Gastroesophageal sphincter (tissue), 4 donors: ENCODE measurements around the gene TBCK. TPM values are rescaled to one million over a fixed set of nuclear protein-coding genes. Genes with fewer than 3 reads are reported as not detected.

Experiments used
- ATAC-seq: fragments of 150-250 bp; one replicate; pipeline ENCODE4 v1.9.1; 2016; ENCODE audit warnings: mild to moderate bottlenecking, moderate library complexity
- H3K27ac ChIP-seq, 4 donors: fragments of 200-600 bp; sonication (generic) in 3 of 4; 1 replicate in 3 of 4; 2 replicates in 1 of 4; pipeline ENCODE4 v1.5.1; 2016 to 2019
- H3K27me3 ChIP-seq: fragments of 200-600 bp; sonication (generic); one replicate; pipeline ENCODE4 v1.5.1; 2019
- H3K36me3 ChIP-seq, 2 donors: fragments of 200-600 bp; sonication (generic); one replicate each; pipeline ENCODE4 v1.5.1; 2019; ENCODE audit warnings: control low read depth in 1 of 2
- H3K4me1 ChIP-seq, 3 donors: fragments of 200-600 bp; sonication (generic); 1 replicate in 2 of 3; 2 replicates in 1 of 3; pipeline ENCODE4 v1.5.1; 2016 to 2019; ENCODE audit warnings: control low read depth in 2 of 3
- H3K4me3 ChIP-seq, 2 donors: fragments of 200-600 bp; sonication (generic); one replicate each; pipeline ENCODE4 v1.5.1; 2019; ENCODE audit warnings: mild to moderate bottlenecking in 1 of 2, moderate library complexity in 1 of 2
- H3K9me3 ChIP-seq, 3 donors: fragments of 200-600 bp; sonication (generic); one replicate each; pipeline ENCODE4 v1.5.1; 2017 to 2019; ENCODE audit warnings: control low read depth in 2 of 3
- EP300 ChIP-seq: sonication (generic); formaldehyde crosslinking; IDR thresholded peaks from one replicate; pipeline ENCODE4 v1.6.1; 2017; ENCODE audit warnings: antibody characterized with exemption, mild to moderate bottlenecking
- POLR2A ChIP-seq, 2 donors: fragments of 450-650 bp; IDR thresholded peaks; one replicate each; pipeline ENCODE4 v1.6.1; 2017; ENCODE audit warnings: antibody characterized with exemption in 2 of 2, mild to moderate bottlenecking in 2 of 2, moderate library complexity in 1 of 2
- POLR2AphosphoS5 ChIP-seq: sonication (generic); formaldehyde crosslinking; IDR thresholded peaks from one replicate; pipeline ENCODE4 v1.6.1; 2017; ENCODE audit warnings: antibody characterized with exemption
- WGBS, 2 donors: methylation state at CpG; one replicate each; pipeline ENCODE4 v1.1.5; 2018; ENCODE audit warnings: low coverage in 1 of 2; 5-methylcytosine and 5-hydroxymethylcytosine counted together
- total RNA-seq, 4 donors: library from RNA; depleted of rRNA; stranded (reverse); fragments of >200 nt; gene quantifications; one replicate each; pipeline ENCODE4 v1.1.0, GENCODE V29; 2016
- TF ChIP-seq, protein P1 (sequence below), 4 experiments: fragments of 200-600 bp in 2 of 4; fragments of 450-650 bp in 2 of 4; sonication (generic) in 1 of 4; IDR thresholded peaks; one replicate each; pipeline ENCODE4 v1.5.1; 2017 to 2019; ENCODE audit warnings: antibody characterized with exemption in 4 of 4, mild to moderate bottlenecking in 2 of 4, moderate library complexity in 2 of 4

TBCK gene
- total RNA-seq, 4 donors from 2014 or later = 18.9 to 42.0 (median 20.9) TPM

DNA sequence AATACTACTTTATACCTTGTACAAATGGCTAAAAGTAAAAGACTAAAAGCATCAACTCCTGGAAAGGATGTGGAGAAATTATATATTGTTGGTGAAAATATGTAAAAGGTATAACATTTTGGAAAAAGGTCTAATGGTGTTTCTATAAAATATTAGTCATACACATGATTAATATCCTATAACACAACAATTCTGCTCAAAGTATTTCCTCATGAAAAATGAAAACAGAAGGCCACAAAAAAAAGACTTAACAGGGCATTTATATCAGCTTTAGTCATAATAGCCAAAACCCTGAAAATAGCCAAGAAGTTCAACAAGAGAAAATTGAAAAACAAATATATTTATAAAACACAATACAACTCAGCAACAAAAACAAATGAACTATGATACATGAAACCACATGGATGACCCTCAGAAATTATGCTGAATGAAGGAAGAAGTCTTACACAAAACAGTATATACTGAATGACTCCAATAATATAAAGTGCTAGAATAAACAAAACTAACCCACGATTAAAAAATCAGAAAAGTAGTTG is 38.8 kb downstream of the TBCK start:
- TF ChIP-seq, protein P1, sequence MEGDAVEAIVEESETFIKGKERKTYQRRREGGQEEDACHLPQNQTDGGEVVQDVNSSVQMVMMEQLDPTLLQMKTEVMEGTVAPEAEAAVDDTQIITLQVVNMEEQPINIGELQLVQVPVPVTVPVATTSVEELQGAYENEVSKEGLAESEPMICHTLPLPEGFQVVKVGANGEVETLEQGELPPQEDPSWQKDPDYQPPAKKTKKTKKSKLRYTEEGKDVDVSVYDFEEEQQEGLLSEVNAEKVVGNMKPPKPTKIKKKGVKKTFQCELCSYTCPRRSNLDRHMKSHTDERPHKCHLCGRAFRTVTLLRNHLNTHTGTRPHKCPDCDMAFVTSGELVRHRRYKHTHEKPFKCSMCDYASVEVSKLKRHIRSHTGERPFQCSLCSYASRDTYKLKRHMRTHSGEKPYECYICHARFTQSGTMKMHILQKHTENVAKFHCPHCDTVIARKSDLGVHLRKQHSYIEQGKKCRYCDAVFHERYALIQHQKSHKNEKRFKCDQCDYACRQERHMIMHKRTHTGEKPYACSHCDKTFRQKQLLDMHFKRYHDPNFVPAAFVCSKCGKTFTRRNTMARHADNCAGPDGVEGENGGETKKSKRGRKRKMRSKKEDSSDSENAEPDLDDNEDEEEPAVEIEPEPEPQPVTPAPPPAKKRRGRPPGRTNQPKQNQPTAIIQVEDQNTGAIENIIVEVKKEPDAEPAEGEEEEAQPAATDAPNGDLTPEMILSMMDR (IDR thresholded peaks at IDR 0.05) = no peak
- no peak for TF ChIP-seq POLR2AphosphoS5
- TF ChIP-seq POLR2A (IDR thresholded peaks at IDR 0.05) = no peak
- no peak for TF ChIP-seq EP300
- H3K36me3 ChIP-seq = peaks cover 0 to 5% of the 10 kb centered on the region in 2 donors
- no peaks in the 10 kb centered on the region for H3K27me3 ChIP-seq
- ATAC-seq = no peak
- no peaks in the 10 kb centered on the region for H3K9me3 ChIP-seq
- WGBS, 2 donors = 33 to 54% methylated on average over 1 of the region's 1 CpG
- H3K27ac ChIP-seq = no peak overlapping the region
- no peak overlapping the region for H3K4me3 ChIP-seq
- H3K4me1 ChIP-seq = no peaks in the 10 kb centered on the region

DNA sequence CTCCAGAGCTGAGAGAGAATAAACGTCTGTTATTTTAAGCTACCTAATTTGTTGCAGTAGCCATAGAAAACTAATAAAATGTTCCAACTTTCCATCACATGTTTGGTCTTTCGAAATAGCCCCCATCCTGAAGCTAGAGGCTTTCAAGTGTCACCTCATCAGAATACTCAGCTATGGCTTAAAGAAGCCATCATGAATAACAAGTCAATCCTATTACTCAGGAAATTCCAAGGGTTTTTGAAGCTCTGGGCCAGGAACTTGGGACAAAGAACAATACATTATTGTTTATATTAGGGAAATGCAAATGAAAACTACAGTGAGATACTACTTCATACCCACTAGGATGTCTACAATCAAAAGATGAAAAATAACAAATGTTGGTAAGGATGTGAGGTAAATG is 42.2 kb downstream of the TBCK start:
- H3K4me1 ChIP-seq = no peaks in the 10 kb centered on the region
- peaks cover 0 to 5% of the 10 kb centered on the region in 2 donors for H3K36me3 ChIP-seq
- H3K27ac ChIP-seq = no peak overlapping the region
- H3K9me3 ChIP-seq = no peaks in the 10 kb centered on the region
- no peak overlapping the region for H3K4me3 ChIP-seq
- TF ChIP-seq, protein P1 (IDR thresholded peaks at IDR 0.05) = no peak
- no peak for TF ChIP-seq POLR2AphosphoS5
- TF ChIP-seq EP300 = no peak
- TF ChIP-seq POLR2A (IDR thresholded peaks at IDR 0.05) = no peak
- 64 to 65% methylated on average over 2 of the region's 2 CpGs for WGBS, 2 donors
- H3K27me3 ChIP-seq = no peaks in the 10 kb centered on the region
- no peak for ATAC-seq

DNA sequence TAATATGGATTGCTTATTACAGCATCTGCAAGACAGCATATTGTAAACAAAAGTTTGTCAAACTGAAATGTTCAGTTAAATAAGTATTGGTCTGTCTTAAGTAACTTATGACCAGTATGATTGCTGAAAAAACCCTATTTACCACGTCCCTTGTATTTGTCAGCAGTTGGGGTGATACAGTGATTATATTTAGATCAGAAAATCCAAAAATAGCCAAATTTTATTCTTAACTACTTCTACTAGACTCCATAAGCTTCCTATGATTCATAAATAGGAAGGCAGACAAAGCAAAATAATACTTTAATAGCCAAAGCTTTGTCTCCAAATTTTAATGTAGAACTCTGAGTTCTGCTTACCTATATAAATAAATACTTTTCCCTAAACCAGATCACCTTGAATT is 45.3 kb downstream of the TBCK start:
- ATAC-seq = no peak
- WGBS, 2 donors = 69 to 71% methylated on average over 1 of the region's 1 CpG
- H3K27ac ChIP-seq = no peak overlapping the region

DNA sequence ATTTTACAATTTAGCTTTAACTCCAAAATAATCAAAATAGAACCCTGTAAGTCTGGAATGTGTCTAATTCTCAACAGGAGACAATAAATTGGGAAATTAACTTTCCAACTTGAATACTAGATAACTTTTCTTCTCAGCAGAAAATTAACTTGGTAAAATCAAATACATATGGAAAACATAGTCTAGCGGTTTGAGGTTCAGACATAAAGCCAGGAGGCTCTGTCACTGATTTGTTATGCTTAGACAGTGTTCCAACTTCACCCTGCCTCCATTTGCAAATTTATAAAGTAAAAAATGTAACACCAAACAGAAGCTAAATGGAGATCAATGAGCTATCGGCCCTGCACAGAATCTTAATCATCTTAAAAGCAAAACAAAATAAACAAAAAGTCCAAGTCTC is 46.3 kb downstream of the TBCK start:
- no peaks in the 10 kb centered on the region for H3K9me3 ChIP-seq
- no peak for ATAC-seq
- H3K36me3 ChIP-seq = peaks cover 0 to 3% of the 10 kb centered on the region in 2 donors
- H3K27ac ChIP-seq = no peak overlapping the region
- no peak for TF ChIP-seq POLR2AphosphoS5
- TF ChIP-seq, protein P1 (IDR thresholded peaks at IDR 0.05) = no peak
- TF ChIP-seq EP300 = no peak
- no peak for TF ChIP-seq POLR2A (IDR thresholded peaks at IDR 0.05)
- H3K27me3 ChIP-seq = no peaks in the 10 kb centered on the region
- no peaks in the 10 kb centered on the region for H3K4me1 ChIP-seq
- H3K4me3 ChIP-seq = no peak overlapping the region
- WGBS, 2 donors = 71 to 84% methylated on average over 2 of the region's 2 CpGs

More for the DNA sequence above, 45.3 kb downstream of the TBCK start:
- TF ChIP-seq POLR2AphosphoS5 = no peak
- TF ChIP-seq, protein P1 (IDR thresholded peaks at IDR 0.05) = no peak
- TF ChIP-seq EP300 = no peak
- no peak for TF ChIP-seq POLR2A (IDR thresholded peaks at IDR 0.05)
- no peaks in the 10 kb centered on the region for H3K4me1 ChIP-seq
- H3K4me3 ChIP-seq = no peak overlapping the region
- H3K27me3 ChIP-seq = no peaks in the 10 kb centered on the region
- no peaks in the 10 kb centered on the region for H3K9me3 ChIP-seq
- H3K36me3 ChIP-seq = peaks cover 0 to 5% of the 10 kb centered on the region in 2 donors

DNA sequence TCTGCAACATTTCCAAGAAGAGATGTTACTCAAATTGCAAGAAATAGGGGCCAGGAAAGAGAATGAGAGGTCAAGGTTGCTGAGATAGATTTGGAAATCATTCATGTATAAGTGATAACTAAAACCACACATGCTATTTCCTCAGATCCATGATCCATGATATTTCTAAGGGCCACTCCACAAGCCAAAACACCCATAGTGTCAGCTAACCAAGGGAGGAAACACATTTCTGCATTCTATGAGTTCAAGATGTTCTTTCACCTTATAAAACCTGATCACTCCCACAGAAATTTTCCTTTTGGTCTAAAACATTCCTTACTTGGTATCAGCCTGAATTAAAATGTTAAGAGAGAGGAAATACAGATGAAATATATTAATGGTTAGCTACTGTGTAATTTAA is 47.2 kb downstream of the TBCK start:
- Histone ChIP-seq H3K27me3 (no peaks in the 10 kb centered on the region), H3K36me3 (no peaks in the 10 kb centered on the region), H3K4me3 (no peak overlapping the region), H3K9me3 (no peaks in the 10 kb centered on the region), H3K27ac (no peak overlapping the region), H3K4me1 (no peaks in the 10 kb centered on the region)
- no peak for ATAC-seq
- TF ChIP-seq POLR2AphosphoS5 (no peak), POLR2A (IDR thresholded peaks at IDR 0.05) (no peak), EP300 (no peak)
- TF ChIP-seq, protein P1 (IDR thresholded peaks at IDR 0.05) = no peak
